HepG2 (cell line): Measurements from ENCODE around the gene SHTN1. TPM values are rescaled to one million over a fixed set of nuclear protein-coding genes. Genes with fewer than 3 reads are reported as not detected.

Source experiments
- AGO2 ChIP-seq: fragments of 200-400 bp; formaldehyde crosslinking; optimal IDR thresholded peaks from 2 replicates; pipeline ENCODE3; 2017; ENCODE audit warnings: mild to moderate bottlenecking, low read depth, low read length, moderate library complexity
- EED ChIP-seq: sonication (generic); formaldehyde crosslinking; IDR thresholded peaks from 2 replicates; pipeline ENCODE4 v1.5.0; 2020; ENCODE audit warnings: mild to moderate bottlenecking, missing genetic modification reagents
- GABPA ChIP-seq, 2 experiments: IDR thresholded peaks; 2 replicates each; pipeline ENCODE4 v1.6.1; 2011 to 2016; ENCODE audit warnings: low read depth in 2 of 2, low read length in 1 of 2, missing biosample characterization in 1 of 2, missing genetic modification characterization in 1 of 2
- GFI1 ChIP-seq: sonication (generic); formaldehyde crosslinking; IDR thresholded peaks from 2 replicates; pipeline ENCODE4 v1.5.0; 2020; ENCODE audit warnings: missing genetic modification reagents, mild to moderate bottlenecking, borderline replicate concordance
- HMGA1 ChIP-seq: sonication (generic); formaldehyde crosslinking; conservative IDR thresholded peaks from 2 replicates; pipeline ENCODE4 v1.4.0; 2020; ENCODE audit warnings: missing genetic modification reagents
- HOXD1 ChIP-seq: sonication (generic); formaldehyde crosslinking; IDR thresholded peaks from 2 replicates; pipeline ENCODE4 v1.5.0; 2020; ENCODE audit warnings: missing genetic modification reagents
- KAT2B ChIP-seq: fragments of 150-350 bp; IDR thresholded peaks from 2 replicates; pipeline ENCODE4 v1.6.1; 2014; ENCODE audit warnings: low read depth, low read length, borderline replicate concordance
- KAT7 ChIP-seq: IDR thresholded peaks from 2 replicates; pipeline ENCODE4 v1.6.1; 2018; ENCODE audit warnings: borderline replicate concordance, missing compliant biosample characterization
- NR2C2 ChIP-seq: sonication (generic); formaldehyde crosslinking; IDR thresholded peaks from 2 replicates; pipeline ENCODE4 v1.4.0; 2020; ENCODE audit warnings: missing genetic modification reagents, mild to moderate bottlenecking, moderate library complexity, borderline replicate concordance
- NR2F6 ChIP-seq, 2 experiments: IDR thresholded peaks; 2 replicates each; pipeline ENCODE4 v1.6.1; 2016; ENCODE audit warnings: antibody characterized with exemption in 1 of 2, mild to moderate bottlenecking in 1 of 2
- POGZ ChIP-seq: sonication (generic); formaldehyde crosslinking; IDR thresholded peaks from 2 replicates; pipeline ENCODE4 v1.4.0; 2020; ENCODE audit warnings: mild to moderate bottlenecking, missing genetic modification reagents
- RBAK ChIP-seq: sonication (generic); formaldehyde crosslinking; IDR thresholded peaks from 2 replicates; pipeline ENCODE4 v1.5.1; 2020; ENCODE audit warnings: mild to moderate bottlenecking, missing genetic modification reagents
- SATB2 ChIP-seq: sonication (generic); formaldehyde crosslinking; IDR thresholded peaks from 2 replicates; pipeline ENCODE4 v1.5.0; 2020; ENCODE audit warnings: missing genetic modification reagents
- SMARCE1 ChIP-seq: fragments of 450-650 bp; IDR thresholded peaks from 2 replicates; pipeline ENCODE4 v1.6.1; 2017; ENCODE audit warnings: borderline replicate concordance
- ZNF143 ChIP-seq: sonication (generic); formaldehyde crosslinking; IDR thresholded peaks from 2 replicates; pipeline ENCODE4 v1.4.0; 2020; ENCODE audit warnings: missing genetic modification reagents
- ZNF24 ChIP-seq: fragments of 450-650 bp; IDR thresholded peaks from 2 replicates; pipeline ENCODE4 v1.6.1; 2017; ENCODE audit warnings: antibody characterized with exemption, mild to moderate bottlenecking
- ZNF333 ChIP-seq: sonication (generic); formaldehyde crosslinking; IDR thresholded peaks from 2 replicates; pipeline ENCODE4 v1.4.0; 2020; ENCODE audit warnings: mild to moderate bottlenecking, missing genetic modification reagents, borderline replicate concordance
- ZNF564 ChIP-seq: sonication (generic); formaldehyde crosslinking; IDR thresholded peaks from 2 replicates; pipeline ENCODE4 v1.8.1; 2023; ENCODE audit warnings: mild to moderate bottlenecking, missing genetic modification reagents
- polyA plus RNA-seq, 8 experiments: library from polyadenylated mRNA; depleted of rRNA in 3 of 8; stranded (reverse) in 7 of 8; unstranded in 1 of 8; fragments of >200 nt; fragmentation: Illumina TruSeq in 4 of 8; extraction: Trizol in 4 of 8; gene quantifications; 2 replicates each; pipeline versions ENCODE4 v1.2.1 to v1.2.3, GENCODE V29; 2011 to 2016; ENCODE audit warnings: low read depth in 4 of 8, missing spikeins in 1 of 8, mixed read lengths in 1 of 8; ENCODE audit not compliant: insufficient read depth in 1 of 8
- total RNA-seq, 5 experiments: library from RNA; depleted of rRNA; stranded (reverse); fragments of >200 nt; fragmentation: Illumina TruSeq; extraction: Trizol; gene quantifications; 2 replicates each; pipeline ENCODE4 v1.2.3, GENCODE V29; 2016; ENCODE audit warnings: low read depth in 1 of 5
- TF ChIP-seq, protein P1 (sequence below): sonication (generic); formaldehyde crosslinking; IDR thresholded peaks from 2 replicates; pipeline ENCODE4 v1.4.0; 2020; ENCODE audit warnings: missing genetic modification reagents, borderline replicate concordance
- TF ChIP-seq, protein P2 (sequence below): sonication (generic); formaldehyde crosslinking; IDR thresholded peaks from 2 replicates; pipeline ENCODE4 v1.4.0; 2020; ENCODE audit warnings: missing genetic modification reagents, low read depth, mild to moderate bottlenecking, borderline replicate concordance
- TF ChIP-seq, protein P3 (sequence below): sonication (generic); formaldehyde crosslinking; IDR thresholded peaks from 2 replicates; pipeline ENCODE4 v1.5.1; 2020; ENCODE audit warnings: mild to moderate bottlenecking, missing genetic modification reagents, borderline replicate concordance
- TF ChIP-seq, protein P4 (sequence below): sonication (generic); formaldehyde crosslinking; IDR thresholded peaks from 2 replicates; pipeline ENCODE4 v1.4.0; 2020; ENCODE audit warnings: missing genetic modification reagents
- TF ChIP-seq, protein P5 (sequence below): sonication (generic); formaldehyde crosslinking; IDR thresholded peaks from 2 replicates; pipeline ENCODE4 v1.8.0; 2022; ENCODE audit warnings: mild to moderate bottlenecking, missing genetic modification reagents

Gene SHTN1
- total and polyA plus RNA-seq, 2 of the 13 experiments (the other 11 are each of a cell fraction or from before 2014, with no cell fraction given) = 11.3 to 15.6 TPM

DNA sequence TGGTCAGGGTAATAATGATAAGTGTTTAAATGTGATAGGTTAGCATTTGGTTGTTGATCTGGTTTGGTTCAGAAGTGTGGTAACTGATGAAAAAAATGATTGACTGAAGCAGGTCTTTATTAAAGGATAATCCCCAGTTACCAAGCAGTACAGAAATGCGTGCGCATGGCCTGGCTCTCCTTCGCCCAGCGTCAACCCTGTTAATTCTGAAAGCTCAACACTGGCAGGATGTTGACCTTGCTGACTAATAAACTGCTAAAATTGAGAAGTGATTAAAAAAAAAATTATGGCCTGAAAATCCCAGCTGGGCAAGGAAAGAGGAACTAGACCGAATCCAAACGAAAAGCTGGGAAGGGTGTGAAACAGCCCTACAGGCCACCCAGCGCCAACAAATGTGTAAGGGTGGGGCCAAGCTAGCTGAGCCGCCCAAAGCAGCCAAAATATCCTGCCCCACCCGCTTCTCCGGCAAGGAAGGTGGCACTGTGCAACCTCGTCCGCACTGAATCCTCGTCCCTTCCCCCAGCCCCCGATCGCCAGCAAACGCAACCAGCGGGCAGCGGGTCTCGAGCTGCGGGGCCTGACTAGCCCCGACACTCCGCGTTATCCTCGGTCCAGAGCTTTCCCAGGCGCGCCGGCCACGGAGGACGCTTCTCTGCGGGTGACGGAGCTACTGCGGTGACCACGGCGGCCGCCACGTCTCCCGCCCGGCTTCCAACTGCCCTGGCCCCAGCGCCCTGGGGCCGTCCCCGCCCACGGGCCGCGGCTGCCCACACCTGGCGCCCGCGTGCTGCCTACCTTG, 561 bp downstream of the SHTN1 start (continued):
- TF ChIP-seq GABPA (IDR thresholded peaks at IDR 0.05; ENCODE audit: low read depth, low read length) (no peak), GABPA (CRISPR knock-in tag; IDR thresholded peaks at IDR 0.05; ENCODE audit: low read depth) (no peak), KAT7 (CRISPR knock-in tag) (no peak; the same call in 1 of the 2 replicates), AGO2 (peak; percentile 84), RBAK (no peak), ZNF333 (CRISPR knock-in tag) (peak; percentile 68; the same call in 1 of the 2 replicates), POGZ (CRISPR knock-in tag) (0 out of 2 replicates have a peak, but pooled peaks have one; percentile 10), EED (CRISPR knock-in tag) (no peak), GFI1 (CRISPR knock-in tag) (no peak), ZNF143 (CRISPR knock-in tag) (no peak), NR2C2 (CRISPR knock-in tag) (0 out of 2 replicates have a peak, but pooled peaks have one; percentile 19), HOXD1 (CRISPR knock-in tag) (0 out of 2 replicates have a peak, but pooled peaks have one; percentile 19), KAT2B (no peak), SMARCE1 (no peak), SATB2 (no peak), ZNF564 (CRISPR knock-in tag) (peak; percentile 59), NR2F6 (IDR thresholded peaks at IDR 0.05) (no peak), NR2F6 (CRISPR knock-in tag; IDR thresholded peaks at IDR 0.05) (0 out of 2 replicates have a peak, but pooled peaks have one; percentile 3), HMGA1 (CRISPR knock-in tag) (no peak), ZNF24 (no peak)
- TF ChIP-seq, protein P1, sequence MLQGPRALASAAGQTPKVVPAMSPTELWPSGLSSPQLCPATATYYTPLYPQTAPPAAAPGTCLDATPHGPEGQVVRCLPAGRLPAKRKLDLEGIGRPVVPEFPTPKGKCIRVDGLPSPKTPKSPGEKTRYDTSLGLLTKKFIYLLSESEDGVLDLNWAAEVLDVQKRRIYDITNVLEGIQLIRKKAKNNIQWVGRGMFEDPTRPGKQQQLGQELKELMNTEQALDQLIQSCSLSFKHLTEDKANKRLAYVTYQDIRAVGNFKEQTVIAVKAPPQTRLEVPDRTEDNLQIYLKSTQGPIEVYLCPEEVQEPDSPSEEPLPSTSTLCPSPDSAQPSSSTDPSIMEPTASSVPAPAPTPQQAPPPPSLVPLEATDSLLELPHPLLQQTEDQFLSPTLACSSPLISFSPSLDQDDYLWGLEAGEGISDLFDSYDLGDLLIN (CRISPR knock-in tag) = peak; percentile 64; the same call in 1 of the 2 replicates
- TF ChIP-seq, protein P2, sequence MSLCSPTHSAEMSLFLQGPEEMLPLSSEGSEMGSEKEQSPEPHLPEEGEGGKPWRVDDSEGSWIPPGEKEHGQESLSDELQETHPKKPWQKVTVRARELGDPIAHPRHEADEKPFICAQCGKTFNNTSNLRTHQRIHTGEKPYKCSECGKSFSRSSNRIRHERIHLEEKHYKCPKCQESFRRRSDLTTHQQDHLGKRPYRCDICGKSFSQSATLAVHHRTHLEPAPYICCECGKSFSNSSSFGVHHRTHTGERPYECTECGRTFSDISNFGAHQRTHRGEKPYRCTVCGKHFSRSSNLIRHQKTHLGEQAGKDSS (CRISPR knock-in tag) = no peak
- TF ChIP-seq, protein P3, sequence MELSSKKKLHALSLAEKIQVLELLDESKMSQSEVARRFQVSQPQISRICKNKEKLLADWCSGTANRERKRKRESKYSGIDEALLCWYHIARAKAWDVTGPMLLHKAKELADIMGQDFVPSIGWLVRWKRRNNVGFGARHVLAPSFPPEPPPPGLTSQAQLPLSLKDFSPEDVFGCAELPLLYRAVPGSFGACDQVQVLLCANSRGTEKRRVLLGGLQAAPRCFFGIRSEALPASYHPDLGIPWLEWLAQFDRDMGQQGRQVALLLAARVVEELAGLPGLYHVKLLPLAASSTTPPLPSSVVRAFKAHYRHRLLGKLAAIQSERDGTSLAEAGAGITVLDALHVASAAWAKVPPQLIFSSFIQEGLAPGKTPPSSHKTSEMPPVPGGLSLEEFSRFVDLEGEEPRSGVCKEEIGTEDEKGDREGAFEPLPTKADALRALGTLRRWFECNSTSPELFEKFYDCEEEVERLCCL (CRISPR knock-in tag) = no peak
- TF ChIP-seq, protein P4, sequence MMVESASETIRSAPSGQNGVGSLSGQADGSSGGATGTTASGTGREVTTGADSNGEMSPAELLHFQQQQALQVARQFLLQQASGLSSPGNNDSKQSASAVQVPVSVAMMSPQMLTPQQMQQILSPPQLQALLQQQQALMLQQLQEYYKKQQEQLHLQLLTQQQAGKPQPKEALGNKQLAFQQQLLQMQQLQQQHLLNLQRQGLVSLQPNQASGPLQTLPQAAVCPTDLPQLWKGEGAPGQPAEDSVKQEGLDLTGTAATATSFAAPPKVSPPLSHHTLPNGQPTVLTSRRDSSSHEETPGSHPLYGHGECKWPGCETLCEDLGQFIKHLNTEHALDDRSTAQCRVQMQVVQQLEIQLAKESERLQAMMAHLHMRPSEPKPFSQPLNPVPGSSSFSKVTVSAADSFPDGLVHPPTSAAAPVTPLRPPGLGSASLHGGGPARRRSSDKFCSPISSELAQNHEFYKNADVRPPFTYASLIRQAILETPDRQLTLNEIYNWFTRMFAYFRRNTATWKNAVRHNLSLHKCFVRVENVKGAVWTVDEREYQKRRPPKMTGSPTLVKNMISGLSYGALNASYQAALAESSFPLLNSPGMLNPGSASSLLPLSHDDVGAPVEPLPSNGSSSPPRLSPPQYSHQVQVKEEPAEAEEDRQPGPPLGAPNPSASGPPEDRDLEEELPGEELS (CRISPR knock-in tag) = no peak
- TF ChIP-seq, protein P5, sequence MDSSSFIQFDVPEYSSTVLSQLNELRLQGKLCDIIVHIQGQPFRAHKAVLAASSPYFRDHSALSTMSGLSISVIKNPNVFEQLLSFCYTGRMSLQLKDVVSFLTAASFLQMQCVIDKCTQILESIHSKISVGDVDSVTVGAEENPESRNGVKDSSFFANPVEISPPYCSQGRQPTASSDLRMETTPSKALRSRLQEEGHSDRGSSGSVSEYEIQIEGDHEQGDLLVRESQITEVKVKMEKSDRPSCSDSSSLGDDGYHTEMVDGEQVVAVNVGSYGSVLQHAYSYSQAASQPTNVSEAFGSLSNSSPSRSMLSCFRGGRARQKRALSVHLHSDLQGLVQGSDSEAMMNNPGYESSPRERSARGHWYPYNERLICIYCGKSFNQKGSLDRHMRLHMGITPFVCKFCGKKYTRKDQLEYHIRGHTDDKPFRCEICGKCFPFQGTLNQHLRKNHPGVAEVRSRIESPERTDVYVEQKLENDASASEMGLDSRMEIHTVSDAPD (CRISPR knock-in tag) = no peak
